A673 (cell line): ENCODE results near the gene FKTN. TPM values are rescaled to one million over a fixed set of nuclear protein-coding genes. Genes with fewer than 3 reads are reported as not detected.
"Not testable (repeated sequence)": the region's sequence is repeated elsewhere in the genome, so short reads cannot be mapped to it uniquely, and the experiment has no call there.

ENCODE experiments used
- BruUV-seq: library from RNA; stranded (reverse); fragments of 400-500 nt; replicated peaks from 2 replicates; lab custom pipeline; 2021; lab: Mats Ljungman, UMichigan
- CTCF ChIA-PET: fragments of 300-600 bp; sonication (Branson Sonifier 250); formaldehyde crosslinking; loops from one replicate; lab custom pipeline; 2022; ENCODE audit warnings: antibody characterized with exemption; lab: Charles Lee
- POLR2A ChIA-PET: fragments of 300-600 bp; sonication (Branson Sonifier 250); formaldehyde crosslinking; loops from one replicate; lab custom pipeline; 2022; ENCODE audit warnings: antibody characterized with exemption; ENCODE audit not compliant: low non-redundant PET; lab: Charles Lee
- DNase-seq: peaks from one replicate; pipeline ENCODE4 v3.0.0-alpha.2; 2015; ENCODE audit warnings: low spot score
- H3K27ac ChIP-seq: fragments of 200-600 bp; sonication (generic); 2 replicates; pipeline ENCODE4 v1.5.1; 2016; ENCODE audit warnings: mixed run types, low read depth, mild to moderate bottlenecking, mixed read lengths, antibody characterized with exemption, low read length; ENCODE audit not compliant: poor library complexity, severe bottlenecking
- H3K27me3 ChIP-seq: fragments of 200-600 bp; sonication (generic); replicated peaks from 2 replicates; pipeline ENCODE4 v1.6.1; 2017; ENCODE audit warnings: mixed run types, low read depth, mild to moderate bottlenecking, mixed read lengths, antibody characterized with exemption, low read length; ENCODE audit not compliant: insufficient read depth, poor library complexity
- H3K36me3 ChIP-seq: fragments of 200-600 bp; sonication (generic); 2 replicates; pipeline ENCODE4 v1.6.1; 2016; ENCODE audit warnings: mixed run types, mild to moderate bottlenecking, mixed read lengths, antibody characterized with exemption, low read length; ENCODE audit not compliant: insufficient read depth, poor library complexity, severe bottlenecking
- H3K4me1 ChIP-seq: fragments of 200-600 bp; sonication (generic); 2 replicates; pipeline ENCODE4 v1.6.1; 2017; ENCODE audit warnings: mixed run types, mild to moderate bottlenecking, mixed read lengths, antibody characterized with exemption, low read length; ENCODE audit not compliant: insufficient read depth, poor library complexity, severe bottlenecking
- H3K4me3 ChIP-seq: fragments of 200-600 bp; sonication (generic); 2 replicates; pipeline ENCODE4 v1.5.1; 2016; ENCODE audit warnings: low read depth, mixed run types, mild to moderate bottlenecking, mixed read lengths, low read length; ENCODE audit not compliant: poor library complexity, severe bottlenecking
- H3K9me3 ChIP-seq: fragments of 200-600 bp; sonication (generic); 2 replicates; pipeline ENCODE4 v1.6.1; 2016; ENCODE audit warnings: mixed run types, low read depth, mild to moderate bottlenecking, mixed read lengths, antibody characterized with exemption, low read length; ENCODE audit not compliant: poor library complexity, severe bottlenecking
- CTCF ChIP-seq: fragments of 300-800, 200-600 bp; sonication (generic); conservative IDR thresholded peaks from 2 replicates; pipeline ENCODE4 v1.5.1; 2017; ENCODE audit warnings: low read depth, mild to moderate bottlenecking, antibody characterized with exemption, low read length, moderate library complexity, mixed read lengths
- EZH2 ChIP-seq: fragments of 200-600 bp; sonication (generic); IDR thresholded peaks from 2 replicates; pipeline ENCODE4 v1.6.1; 2017; ENCODE audit warnings: borderline replicate concordance, low read depth, mild to moderate bottlenecking, mixed read lengths, antibody characterized with exemption, low read length; ENCODE audit not compliant: poor library complexity, severe bottlenecking
- intact Hi-C: fragments of 100-400 bp; cut with micrococcal nuclease; formaldehyde crosslinking; loops from one replicate; pipeline ENCODE4 v1.10.0; 2022; ENCODE audit not compliant: unreplicated experiment
- total RNA-seq: library from RNA; stranded (reverse); gene quantifications from 2 replicates; pipeline ENCODE4 v1.2.3, GENCODE V29; 2021

The FKTN gene
- total RNA-seq, 1 experiment from 2014 or later, result 15.4 TPM

- BruUV-seq, result no TSS peak
- Histone ChIP-seq H3K4me3 (no peak overlapping the region), H3K4me1 (no peaks in the 10 kb centered on the region), H3K36me3 (no peaks in the 10 kb centered on the region), H3K27me3 (no peaks in the 10 kb centered on the region), H3K9me3 (no peaks in the 10 kb centered on the region), H3K27ac (no peak overlapping the region)
- no peak for DNase-seq
- ChIA-PET CTCF (no interaction called here), POLR2A (no interaction called here)
- intact Hi-C loops, result loop anchor here (10.0 kb wide), 1 partner anchor 117 kb away; no protein-coding TSS in a partner anchor
- no peak for TF ChIP-seq EZH2
- no peak for TF ChIP-seq CTCF
Observed at GRCh38 chr9:105541838-105542237, 16.1 kb upstream of the FKTN start.

- BruUV-seq, result no TSS peak
- Histone ChIP-seq H3K27me3 (no peaks in the 10 kb centered on the region), H3K27ac (no peak overlapping the region), H3K4me3 (no peak overlapping the region), H3K4me1 (no peaks in the 10 kb centered on the region), H3K9me3 (no peaks in the 10 kb centered on the region), H3K36me3 (no peaks in the 10 kb centered on the region)
- POLR2A ChIA-PET, result no interaction called here
- TF ChIP-seq EZH2 (no peak), CTCF (no peak)
- no peak for DNase-seq
- intact Hi-C loops, result no loop called here
- CTCF ChIA-PET, result no interaction called here
Observed at GRCh38 chr9:105554042-105554441, 3.9 kb upstream of the FKTN start.

- POLR2A ChIA-PET, result no interaction called here
- Histone ChIP-seq H3K4me1 (no peaks in the 10 kb centered on the region), H3K36me3 (no peaks in the 10 kb centered on the region), H3K9me3 (no peaks in the 10 kb centered on the region), H3K27ac (no peak overlapping the region), H3K27me3 (no peaks in the 10 kb centered on the region), H3K4me3 (no peak overlapping the region)
- no peak for TF ChIP-seq EZH2
- no peak for TF ChIP-seq CTCF
- DNase-seq, result no peak
- BruUV-seq, result no TSS peak
- intact Hi-C loops, result no loop called here
- CTCF ChIA-PET, result no interaction called here
Observed at GRCh38 chr9:105572455-105572854, 14.5 kb downstream of the FKTN start.

GRCh38 chr9:105579952-105580351 lies 22.0 kb downstream of the FKTN start:
- H3K27me3 ChIP-seq, BruUV-seq, H3K36me3 ChIP-seq, H3K4me3 ChIP-seq, DNase-seq, intact Hi-C loops, H3K27ac ChIP-seq, H3K4me1 ChIP-seq, CTCF ChIA-PET, POLR2A ChIA-PET, H3K9me3 ChIP-seq: not testable (repeated sequence)

- H3K27me3 ChIP-seq, H3K4me3 ChIP-seq, intact Hi-C loops, H3K36me3 ChIP-seq, H3K4me1 ChIP-seq, DNase-seq, BruUV-seq, POLR2A ChIA-PET, H3K27ac ChIP-seq, CTCF ChIA-PET, H3K9me3 ChIP-seq: not testable (repeated sequence)
Observed at GRCh38 chr9:105581550-105581949, 23.6 kb downstream of the FKTN start.
